Erythroblast (primary cell): Measurements from ENCODE around the gene COMP.

Source experiments
- GATA1 ChIP-seq: IDR thresholded peaks from 2 replicates; pipeline ENCODE4 v1.6.1; 2011; ENCODE audit warnings: low read depth, mild to moderate bottlenecking, control low read depth, low read length, moderate library complexity
- POLR2A ChIP-seq: IDR thresholded peaks from 2 replicates; pipeline ENCODE4 v1.6.1; 2011; ENCODE audit warnings: mild to moderate bottlenecking, low read length

DNA sequence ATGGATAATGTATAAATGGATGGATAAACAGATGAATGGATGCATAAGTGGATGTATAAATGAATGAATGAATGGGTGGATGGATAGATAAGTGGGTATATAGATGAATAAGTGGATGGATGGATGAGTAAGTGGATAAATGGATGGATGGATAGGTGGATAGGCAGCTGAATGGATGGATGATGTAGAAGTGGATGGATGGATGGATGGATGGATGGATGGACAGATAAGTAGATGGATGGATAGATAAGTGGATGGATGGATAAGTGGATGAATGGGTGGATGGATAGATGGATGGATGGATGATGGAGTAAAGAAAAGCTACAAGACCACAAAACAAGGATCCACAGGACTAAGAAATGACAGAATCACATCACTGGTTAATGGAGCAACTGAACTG, 9.0 kb upstream of the COMP start:
- TF ChIP-seq POLR2A (no peak), GATA1 (no peak)
